Immature natural killer cell (primary cell): ENCODE data around the gene SDR42E1. TPM values are rescaled to one million over a fixed set of nuclear protein-coding genes. Genes with fewer than 3 reads are reported as not detected.

Experiments
- DNase-seq, 3 donors: peaks; one replicate each; pipeline ENCODE4 v3.0.0; 2022; ENCODE audit warnings: mixed read lengths in 1 of 3
- H3K27ac Mint-ChIP-seq, 6 donors: one replicate each; pipeline ENCODE4 v1.8.0; 2020; ENCODE audit warnings: mixed read lengths in 6 of 6, mild to moderate bottlenecking in 5 of 6, inconsistent platforms in 4 of 6, moderate library complexity in 3 of 6
- H3K27me3 Mint-ChIP-seq, 3 donors: one replicate each; pipeline ENCODE4 v1.8.0; 2020 to 2021; ENCODE audit warnings: low read depth in 3 of 3, mild to moderate bottlenecking in 3 of 3, mixed read lengths in 3 of 3, moderate library complexity in 3 of 3, inconsistent platforms in 1 of 3
- H3K36me3 Mint-ChIP-seq, 3 donors: one replicate each; pipeline ENCODE4 v1.8.0; 2020; ENCODE audit warnings: mixed read lengths in 3 of 3, inconsistent platforms in 2 of 3, mild to moderate bottlenecking in 2 of 3
- H3K4me1 Mint-ChIP-seq, 2 donors: one replicate each; pipeline ENCODE4 v1.8.0; 2020; ENCODE audit warnings: inconsistent platforms in 2 of 2, mild to moderate bottlenecking in 2 of 2, mixed read lengths in 2 of 2, moderate library complexity in 1 of 2
- H3K4me3 Mint-ChIP-seq, 5 donors: one replicate each; pipeline ENCODE4 v1.8.0; 2020; ENCODE audit warnings: mild to moderate bottlenecking in 5 of 5, mixed read lengths in 5 of 5, inconsistent platforms in 3 of 5, moderate library complexity in 3 of 5
- H3K9me3 Mint-ChIP-seq, 6 donors: one replicate each; pipeline ENCODE4 v1.8.0; 2020; ENCODE audit warnings: mild to moderate bottlenecking in 6 of 6, mixed read lengths in 6 of 6, inconsistent platforms in 4 of 6, moderate library complexity in 3 of 6
- polyA plus RNA-seq, 3 donors: library from polyadenylated mRNA; unstranded; fragments of 300-500 nt; fragmentation: Illumina TruSeq; gene quantifications; one replicate each; pipeline ENCODE4 v1.2.3, GENCODE V29; 2021

The SDR42E1 gene
- polyA plus RNA-seq, 3 donors from 2014 or later: 0.13 to 2.1 (median 2.0) TPM

DNA sequence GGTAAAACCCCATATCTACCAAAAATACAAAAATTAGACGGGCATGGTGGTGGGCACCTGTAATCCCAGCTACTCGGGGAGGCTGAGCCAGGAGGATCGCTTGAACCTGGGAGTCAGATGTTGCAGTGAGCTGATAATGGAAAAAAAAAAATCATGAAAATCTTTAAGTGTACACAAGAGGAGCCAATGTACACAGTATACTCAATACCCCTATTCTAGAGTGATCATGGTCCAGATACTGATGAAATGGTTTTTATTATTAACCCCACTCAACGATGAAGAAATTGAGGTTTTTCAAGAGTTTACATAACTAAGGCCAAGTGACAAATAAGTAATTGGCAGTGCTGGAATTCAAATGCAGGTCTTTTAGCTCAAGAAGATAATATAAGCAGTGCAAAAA, 35.3 kb upstream of the SDR42E1 start:
- Mint-ChIP-seq H3K4me1 (no peaks in the 10 kb centered on the region), H3K4me3 (no peak overlapping the region), H3K36me3 (no peaks in the 10 kb centered on the region), H3K9me3 (peaks cover 0 to 2% (median 0%) of the 10 kb centered on the region in 6 donors), H3K27ac (no peak overlapping the region), H3K27me3 (peaks cover 3 to 5% (median 4%) of the 10 kb centered on the region in 3 donors)
- no peak for DNase-seq

DNA sequence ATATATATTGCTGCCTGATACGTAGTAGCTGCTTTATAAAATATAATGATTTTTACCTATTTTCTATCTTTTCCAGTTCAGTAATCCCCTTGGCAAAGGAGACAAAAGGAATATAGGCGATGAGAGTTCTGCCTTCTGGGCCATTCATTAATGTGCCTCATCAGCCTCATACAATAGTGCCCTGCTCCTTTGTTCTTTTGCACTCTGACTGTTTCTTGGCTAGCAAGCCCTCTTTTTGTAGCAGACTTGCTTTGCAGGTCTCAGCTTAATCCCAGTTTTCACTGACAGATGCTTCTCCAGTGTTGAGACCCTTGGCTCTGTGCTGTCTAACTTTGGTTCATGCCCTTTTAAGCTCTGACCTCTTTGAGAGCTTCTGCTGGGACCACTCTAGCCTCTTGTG, 34.2 kb upstream of the SDR42E1 start:
- H3K27ac Mint-ChIP-seq: no peak overlapping the region
- peaks cover 3 to 5% (median 4%) of the 10 kb centered on the region in 3 donors for H3K27me3 Mint-ChIP-seq
- DNase-seq: no peak
- H3K4me1 Mint-ChIP-seq: no peaks in the 10 kb centered on the region
- H3K36me3 Mint-ChIP-seq: no peaks in the 10 kb centered on the region
- peaks cover 0 to 2% (median 0%) of the 10 kb centered on the region in 6 donors for H3K9me3 Mint-ChIP-seq
- H3K4me3 Mint-ChIP-seq: no peak overlapping the region

DNA sequence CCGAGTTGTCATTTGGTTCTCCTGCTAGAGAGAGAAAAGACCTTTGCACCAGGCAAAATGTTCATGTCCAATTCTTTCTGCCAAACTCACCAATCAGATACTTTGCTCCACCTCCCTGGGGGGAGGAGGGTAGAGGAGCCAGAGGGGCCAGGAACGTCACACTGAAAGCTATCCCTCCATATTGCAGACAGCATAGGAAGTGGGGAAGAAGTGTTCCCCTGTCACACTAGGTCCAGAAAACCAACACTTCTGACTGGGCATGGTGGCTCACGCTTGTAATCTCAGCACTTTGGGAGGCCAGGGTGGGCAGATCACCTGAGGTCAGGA, 33.3 kb upstream of the SDR42E1 start:
- peaks cover 3 to 5% (median 4%) of the 10 kb centered on the region in 3 donors for H3K27me3 Mint-ChIP-seq
- H3K27ac Mint-ChIP-seq: no peak overlapping the region
- no peaks in the 10 kb centered on the region for H3K4me1 Mint-ChIP-seq
- H3K36me3 Mint-ChIP-seq: no peaks in the 10 kb centered on the region
- H3K9me3 Mint-ChIP-seq: peaks cover 0 to 2% (median 0%) of the 10 kb centered on the region in 6 donors
- DNase-seq: no peak
- no peak overlapping the region for H3K4me3 Mint-ChIP-seq

DNA sequence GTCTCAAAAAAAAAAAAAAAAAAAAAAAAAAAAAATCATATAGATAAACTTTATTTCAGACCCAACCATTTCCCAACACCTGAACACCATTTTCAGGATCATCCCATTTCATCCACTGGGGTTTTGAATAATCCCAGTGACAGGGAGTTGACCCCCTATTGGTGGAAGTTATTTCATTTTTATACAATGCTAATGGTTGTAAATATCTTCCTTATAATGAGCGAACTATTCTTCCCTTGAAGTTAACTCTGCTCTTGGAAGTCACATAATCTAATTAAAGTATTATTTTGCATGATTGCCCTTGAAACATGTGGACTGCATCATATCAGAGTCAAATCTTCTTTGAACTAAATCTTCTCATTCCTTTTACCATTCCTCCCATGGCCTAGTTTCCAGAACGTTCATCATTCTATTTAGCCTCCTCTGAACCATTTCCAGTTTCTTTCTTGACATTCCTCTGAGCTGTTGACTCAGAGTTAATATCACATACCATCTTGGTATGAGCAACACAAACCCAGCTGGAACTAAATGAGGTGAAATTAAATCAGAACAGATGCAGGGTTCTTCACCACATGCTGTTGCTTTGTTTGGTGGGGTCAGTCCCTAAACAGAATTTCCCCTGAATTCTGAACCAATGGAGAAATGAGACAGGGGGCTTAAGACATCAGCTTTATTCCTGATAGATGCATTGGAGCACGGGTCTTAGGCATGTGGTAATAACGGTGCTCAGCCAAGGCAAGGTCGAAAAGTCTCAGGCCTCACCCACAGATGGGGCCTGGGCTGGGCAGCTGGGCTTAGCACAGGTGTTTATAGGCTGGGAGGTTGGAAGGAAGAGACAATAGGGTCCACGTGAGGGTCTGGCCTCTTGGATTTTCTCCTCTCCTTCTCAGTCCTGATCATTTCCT, 32.7 kb upstream of the SDR42E1 start:
- no peak overlapping the region for H3K27ac Mint-ChIP-seq
- H3K27me3 Mint-ChIP-seq: peaks cover 3 to 5% (median 4%) of the 10 kb centered on the region in 3 donors
- no peaks in the 10 kb centered on the region for H3K4me1 Mint-ChIP-seq
- peaks cover 0 to 2% (median 0%) of the 10 kb centered on the region in 6 donors for H3K9me3 Mint-ChIP-seq
- H3K4me3 Mint-ChIP-seq: no peak overlapping the region
- no peaks in the 10 kb centered on the region for H3K36me3 Mint-ChIP-seq
- DNase-seq: no peak

DNA sequence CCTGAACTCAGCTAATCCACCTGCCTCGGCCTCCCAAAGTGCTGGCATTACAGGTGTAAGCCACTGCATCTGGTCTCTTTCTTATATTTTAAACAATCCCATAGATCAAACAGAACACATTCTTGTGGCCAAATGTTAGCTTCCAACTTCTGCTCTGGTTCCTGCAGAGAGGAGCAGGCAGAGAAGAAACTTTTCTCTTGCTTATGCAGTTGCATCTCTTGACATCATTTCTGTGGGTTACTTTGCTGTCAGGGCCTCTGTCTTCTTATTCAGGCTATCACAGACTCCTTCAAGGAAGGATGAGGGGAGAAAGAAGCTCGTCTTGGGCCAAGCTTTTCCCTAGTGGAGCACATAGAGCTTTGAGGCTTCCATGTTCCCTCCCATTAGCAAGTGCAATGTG, 31.6 kb upstream of the SDR42E1 start:
- Mint-ChIP-seq H3K27ac (no peak overlapping the region), H3K36me3 (no peaks in the 10 kb centered on the region), H3K4me1 (no peaks in the 10 kb centered on the region), H3K4me3 (no peak overlapping the region), H3K9me3 (peaks cover 0 to 2% (median 0%) of the 10 kb centered on the region in 6 donors), H3K27me3 (peaks cover 3 to 5% (median 4%) of the 10 kb centered on the region in 3 donors)
- DNase-seq: no peak

DNA sequence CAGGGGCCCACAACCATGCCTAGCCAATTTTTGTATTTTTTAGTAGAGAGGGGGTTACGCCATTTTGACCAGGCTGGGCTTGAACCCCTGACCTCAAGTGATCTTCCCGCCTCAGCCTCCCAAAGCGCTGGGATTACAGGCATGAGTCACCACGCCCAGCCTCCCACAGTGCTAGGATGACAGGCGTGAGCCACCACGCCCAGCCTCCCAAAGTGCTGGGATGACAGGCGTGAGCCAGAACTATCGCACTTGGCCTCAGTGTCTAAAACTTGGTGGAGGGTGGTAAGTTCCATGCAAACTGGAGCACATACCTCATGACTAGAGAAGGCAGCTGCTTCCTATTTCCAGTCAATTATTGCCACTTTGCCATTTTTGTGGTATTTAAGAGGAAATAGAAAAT, 30.9 kb upstream of the SDR42E1 start:
- H3K9me3 Mint-ChIP-seq: peaks cover 0 to 2% (median 0%) of the 10 kb centered on the region in 6 donors
- H3K27me3 Mint-ChIP-seq: peaks cover 4 to 5% (median 4%) of the 10 kb centered on the region in 3 donors
- no peak for DNase-seq
- H3K27ac Mint-ChIP-seq: no peak overlapping the region
- H3K4me1 Mint-ChIP-seq: no peaks in the 10 kb centered on the region
- H3K4me3 Mint-ChIP-seq: no peak overlapping the region
- no peaks in the 10 kb centered on the region for H3K36me3 Mint-ChIP-seq

DNA sequence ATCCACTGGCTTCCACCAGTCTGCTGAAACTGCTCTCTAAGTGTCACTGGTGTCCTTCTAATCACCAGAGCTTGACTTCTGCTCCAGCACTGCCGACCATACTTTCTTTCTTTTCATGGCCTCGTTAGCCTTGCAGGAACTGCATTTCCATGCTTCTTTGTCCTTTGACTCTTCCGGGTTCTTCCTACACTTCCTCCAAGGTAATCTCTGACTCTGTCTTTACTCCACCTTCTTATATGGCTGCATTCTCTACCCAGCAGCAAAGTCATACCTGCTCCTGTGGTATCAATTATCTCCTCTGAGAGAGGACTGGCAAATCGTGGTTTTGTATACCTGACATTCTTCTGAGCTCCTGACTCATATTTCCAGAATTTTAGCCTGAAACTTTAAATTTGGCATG, 30.3 kb upstream of the SDR42E1 start:
- Mint-ChIP-seq H3K36me3 (no peaks in the 10 kb centered on the region), H3K9me3 (peaks cover 0 to 2% (median 0%) of the 10 kb centered on the region in 6 donors), H3K4me1 (no peaks in the 10 kb centered on the region), H3K4me3 (no peak overlapping the region), H3K27me3 (peaks cover 0 to 4% (median 2%) of the 10 kb centered on the region in 3 donors), H3K27ac (no peak overlapping the region)
- DNase-seq: no peak

DNA sequence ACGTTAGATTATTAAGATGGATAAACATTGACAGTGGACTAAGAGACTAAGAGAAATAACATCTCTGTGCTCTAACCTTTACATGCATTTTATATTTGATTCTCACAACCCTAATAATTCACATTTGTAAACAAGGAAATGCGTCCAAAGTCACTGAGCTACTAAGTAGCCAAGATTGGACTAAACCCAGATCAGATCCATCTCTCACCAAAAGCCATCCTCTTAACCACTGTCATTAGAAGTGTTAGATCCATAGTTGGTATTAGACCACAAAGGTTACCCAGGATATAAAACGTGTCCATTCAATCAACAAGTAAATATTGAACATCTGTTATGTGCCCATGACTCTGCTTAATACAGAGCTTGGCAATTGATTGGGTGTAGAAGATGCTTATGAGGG, 29.0 kb upstream of the SDR42E1 start:
- H3K9me3 Mint-ChIP-seq: no peaks in the 10 kb centered on the region
- H3K4me1 Mint-ChIP-seq: no peaks in the 10 kb centered on the region
- no peak overlapping the region for H3K4me3 Mint-ChIP-seq
- peaks cover 0 to 4% (median 4%) of the 10 kb centered on the region in 3 donors for H3K27me3 Mint-ChIP-seq
- no peak for DNase-seq
- no peak overlapping the region for H3K27ac Mint-ChIP-seq
- H3K36me3 Mint-ChIP-seq: no peaks in the 10 kb centered on the region

DNA sequence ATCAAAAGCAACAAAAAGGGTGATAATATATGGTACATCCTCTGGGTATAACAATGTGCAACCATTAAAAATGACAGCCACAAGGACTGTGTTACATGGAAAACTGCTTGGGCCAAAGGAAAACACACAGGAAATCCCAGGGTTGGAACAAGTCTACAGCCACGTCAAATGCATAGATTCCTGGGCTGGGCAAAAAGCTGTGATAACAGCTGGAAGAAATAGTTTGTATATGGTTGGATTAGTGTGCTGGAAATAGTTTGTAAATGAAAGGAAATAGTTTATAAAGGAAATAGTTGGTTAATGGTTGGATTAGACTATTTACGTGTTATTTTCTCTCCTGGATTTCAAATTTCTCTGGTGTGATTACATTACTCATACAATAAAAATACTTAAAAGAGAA, 26.4 kb upstream of the SDR42E1 start:
- Mint-ChIP-seq H3K27me3 (peaks cover 0 to 9% (median 2%) of the 10 kb centered on the region in 3 donors), H3K36me3 (no peaks in the 10 kb centered on the region), H3K9me3 (no peaks in the 10 kb centered on the region), H3K4me3 (no peak overlapping the region), H3K27ac (no peak overlapping the region), H3K4me1 (no peaks in the 10 kb centered on the region)
- DNase-seq: no peak

DNA sequence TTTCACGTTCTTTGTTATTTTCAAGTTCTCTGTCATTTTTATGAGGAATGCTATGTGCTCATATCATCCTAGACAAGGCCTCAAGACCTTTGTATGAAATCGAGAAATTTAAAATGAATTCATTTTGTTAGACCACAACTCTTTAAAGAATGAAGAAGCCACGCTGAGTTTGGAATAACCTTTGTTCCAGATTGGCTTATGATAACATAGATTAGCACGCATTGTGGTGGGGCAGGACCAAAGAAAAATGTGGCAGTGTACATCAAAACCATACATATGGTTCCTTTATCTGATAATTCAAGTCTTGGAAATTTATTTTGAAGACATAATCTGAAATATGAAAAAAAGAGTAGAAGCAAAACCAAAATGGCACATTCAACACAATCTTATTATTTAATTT, 26.0 kb upstream of the SDR42E1 start:
- Mint-ChIP-seq H3K4me3 (no peak overlapping the region), H3K9me3 (no peaks in the 10 kb centered on the region), H3K36me3 (no peaks in the 10 kb centered on the region), H3K27ac (no peak overlapping the region), H3K27me3 (peaks cover 0 to 9% (median 2%) of the 10 kb centered on the region in 3 donors), H3K4me1 (no peaks in the 10 kb centered on the region)
- DNase-seq: no peak

DNA sequence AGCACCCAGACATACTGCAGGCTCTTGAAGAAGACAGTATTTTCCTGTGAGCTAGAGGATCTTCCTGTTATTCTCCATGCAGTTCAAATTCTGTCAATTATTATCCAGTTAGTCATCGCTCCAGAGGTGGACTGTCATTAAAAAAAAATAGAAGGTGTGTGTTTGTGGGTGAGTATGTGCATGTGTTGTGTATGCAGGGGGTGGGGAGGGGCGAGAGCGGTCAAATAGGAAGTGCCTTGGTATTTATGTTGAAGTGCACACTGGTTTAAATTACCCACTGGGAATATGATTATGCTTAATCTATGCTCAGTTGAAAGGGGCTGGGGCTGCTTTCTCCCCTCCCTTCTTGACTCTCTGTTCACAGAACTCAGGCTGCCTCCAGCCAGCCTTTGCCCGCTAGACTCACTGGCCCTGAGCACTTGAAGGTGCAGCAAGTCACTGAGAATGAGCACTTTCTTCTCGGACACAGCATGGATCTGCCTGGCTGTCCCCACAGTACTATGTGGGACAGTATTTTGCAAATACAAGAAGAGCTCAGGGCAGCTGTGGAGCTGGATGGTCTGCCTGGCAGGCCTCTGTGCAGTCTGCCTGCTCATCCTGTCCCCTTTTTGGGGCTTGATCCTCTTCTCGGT, 23.8 kb upstream of the SDR42E1 start, which contains the start of gene HSD17B2:
Gene HSD17B2, plus strand, starts transcription at position 273 of the 632 bp plus-strand sequence. Its CDS starts 172 bp downstream, at position 445.
- no peak within 1 kb of the TSS for H3K27ac Mint-ChIP-seq
- H3K9me3 Mint-ChIP-seq: no peaks in the 10 kb centered on the region
- H3K27me3 Mint-ChIP-seq: peaks cover 0 to 9% (median 2%) of the 10 kb centered on the region in 3 donors
- H3K4me3 Mint-ChIP-seq: no peak within 1 kb of the TSS
- no peaks in the 10 kb centered on the region for H3K36me3 Mint-ChIP-seq
- DNase-seq: no peak
- H3K4me1 Mint-ChIP-seq: no peaks in the 10 kb centered on the region

DNA sequence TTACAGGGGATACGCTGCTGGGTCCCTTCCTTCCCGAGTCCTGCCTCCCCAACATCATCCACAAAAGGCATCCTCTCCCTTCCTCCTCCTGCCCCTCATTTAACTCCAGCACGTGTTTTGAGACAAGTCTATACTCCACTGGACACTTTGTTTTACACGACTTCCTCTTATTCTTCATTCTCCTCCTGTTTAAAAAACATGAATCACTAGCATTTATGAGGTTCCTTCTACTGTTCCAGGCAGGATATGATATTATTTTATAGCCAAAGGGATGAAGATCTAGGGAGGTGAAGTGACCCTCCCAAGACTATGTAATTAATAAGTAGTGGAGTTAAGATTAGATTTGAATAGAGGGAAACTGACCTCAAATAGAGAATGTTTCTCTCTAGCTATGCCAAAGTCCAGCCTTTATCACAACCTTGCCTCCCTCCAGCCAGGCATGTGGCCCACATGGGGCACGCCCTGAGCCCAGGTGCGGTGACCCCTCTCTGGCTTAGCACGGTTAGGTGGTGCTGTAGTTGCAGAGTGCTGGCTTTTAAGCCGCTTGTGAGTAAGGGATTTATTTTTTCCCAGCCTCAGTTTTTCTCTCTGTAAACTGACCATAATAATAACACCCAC, 22.5 kb upstream of the SDR42E1 start:
- no peak overlapping the region for H3K4me3 Mint-ChIP-seq
- H3K27me3 Mint-ChIP-seq: peaks cover 0 to 9% (median 0%) of the 10 kb centered on the region in 3 donors
- H3K27ac Mint-ChIP-seq: no peak overlapping the region
- H3K9me3 Mint-ChIP-seq: no peaks in the 10 kb centered on the region
- no peaks in the 10 kb centered on the region for H3K4me1 Mint-ChIP-seq
- DNase-seq: no peak
- H3K36me3 Mint-ChIP-seq: no peaks in the 10 kb centered on the region

DNA sequence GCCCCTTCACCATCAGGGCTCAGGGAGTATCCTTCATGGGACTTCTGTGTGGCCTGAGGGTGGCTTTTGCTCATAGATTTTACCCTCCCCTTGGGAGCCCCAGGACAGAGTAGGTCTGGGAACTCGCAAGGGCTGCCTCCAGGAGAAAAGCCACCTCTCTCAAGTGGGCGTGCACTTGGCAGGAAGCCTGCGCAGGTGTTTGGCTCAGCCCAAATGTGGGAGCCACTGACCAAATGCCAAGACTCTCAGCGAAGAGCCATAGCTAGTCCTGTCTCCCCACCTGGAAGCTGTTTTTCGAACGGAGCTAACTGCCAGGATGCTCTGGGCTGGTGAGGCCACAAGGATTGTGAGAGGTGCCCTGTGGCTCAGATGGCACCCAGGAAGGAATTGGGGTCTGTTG, 21.7 kb upstream of the SDR42E1 start:
- Mint-ChIP-seq H3K4me3 (no peak overlapping the region), H3K36me3 (no peaks in the 10 kb centered on the region), H3K27ac (no peak overlapping the region), H3K4me1 (no peaks in the 10 kb centered on the region), H3K27me3 (peaks cover 0 to 9% (median 0%) of the 10 kb centered on the region in 3 donors), H3K9me3 (no peaks in the 10 kb centered on the region)
- no peak for DNase-seq
